Bronchial epithelial cell (primary cell): ENCODE results near the gene EBNA1BP2. TPM values are rescaled to one million over a fixed set of nuclear protein-coding genes. Genes with fewer than 3 reads are reported as not detected.

ENCODE experiments used
- DNase-seq: peaks from one replicate; pipeline ENCODE4 v3.0.0-alpha.2; 2010; ENCODE audit warnings: low read depth
- FAIRE-seq: peaks from 2 replicates; lab custom pipeline; 2011; peaks lifted over from hg19 to GRCh38; lab: Jason Lieb, UNC
- H3K27me3 ChIP-seq: 2 replicates; pipeline ENCODE4 v1.5.1; 2011; ENCODE audit warnings: low read length; ENCODE audit not compliant: control insufficient read depth, insufficient read depth
- H3K36me3 ChIP-seq: 2 replicates; pipeline ENCODE4 v1.5.1; 2011; ENCODE audit warnings: low read length; ENCODE audit not compliant: control insufficient read depth, insufficient read depth
- H3K4me3 ChIP-seq: 2 replicates; pipeline ENCODE4 v1.5.1; 2011; ENCODE audit warnings: mild to moderate bottlenecking, low read depth, low read length, control low read depth
- CTCF ChIP-seq: IDR thresholded peaks from 2 replicates; pipeline ENCODE4 v1.5.1; 2011; ENCODE audit warnings: mild to moderate bottlenecking, moderate library complexity, low read length, control low read depth, inconsistent platforms; ENCODE audit not compliant: insufficient read depth, severe bottlenecking
- total RNA-seq: library from RNA; depleted of rRNA; stranded (reverse); fragments of >200 nt; gene quantifications from 2 replicates; pipeline ENCODE4 v1.2.1, GENCODE V29; 2014

The EBNA1BP2 gene
- total RNA-seq, 1 donor from 2014 or later: 186 TPM

GRCh38 chr1:43199093-43199726, 27.1 kb upstream of the EBNA1BP2 start:
- Histone ChIP-seq H3K36me3 (no peaks in the 10 kb centered on the region), H3K27me3 (no peaks in the 10 kb centered on the region), H3K4me3 (no peak overlapping the region)
- TF ChIP-seq CTCF: no peak
- DNase-seq: peak; percentile 74
- FAIRE-seq: no peak

- no peaks in the 10 kb centered on the region for H3K36me3 ChIP-seq
- no peak for TF ChIP-seq CTCF
- H3K4me3 ChIP-seq: no peak overlapping the region
- no peaks in the 10 kb centered on the region for H3K27me3 ChIP-seq
- FAIRE-seq (peak; percentile 18), DNase-seq (no peak)
Observed at GRCh38 chr1:43197343-43198127, 25.4 kb upstream of the EBNA1BP2 start.

GRCh38 chr1:43194509-43194908, 22.4 kb upstream of the EBNA1BP2 start:
- no peak for FAIRE-seq
- DNase-seq: no peak
- no peak overlapping the region for H3K4me3 ChIP-seq
- H3K36me3 ChIP-seq: no peaks in the 10 kb centered on the region
- H3K27me3 ChIP-seq: no peaks in the 10 kb centered on the region
- TF ChIP-seq CTCF: no peak

GRCh38 chr1:43188106-43188505, 16.0 kb upstream of the EBNA1BP2 start:
- DNase-seq (no peak), FAIRE-seq (no peak)
- no peaks in the 10 kb centered on the region for H3K27me3 ChIP-seq
- H3K4me3 ChIP-seq: no peak overlapping the region
- H3K36me3 ChIP-seq: no peaks in the 10 kb centered on the region
- no peak for TF ChIP-seq CTCF

- TF ChIP-seq CTCF: no peak
Observed at GRCh38 chr1:43184995-43185394, 12.9 kb upstream of the EBNA1BP2 start.

More at GRCh38 chr1:43184995-43185394, 12.9 kb upstream of the EBNA1BP2 start:
- no peak overlapping the region for H3K4me3 ChIP-seq
- no peak for FAIRE-seq
- no peak for DNase-seq
- no peaks in the 10 kb centered on the region for H3K27me3 ChIP-seq
- H3K36me3 ChIP-seq: no peaks in the 10 kb centered on the region
